Measurements from ENCODE around the gene FUT3.

GRCh38 chr19:5890099-5890498 lies 38.9 kb upstream of the FUT3 start:
- TF ChIP-seq CTCF (IDR thresholded peaks at IDR 0.05; ENCODE audit: low read depth, low read length, missing input control): no peak
- TF ChIP-seq HNF4G (IDR thresholded peaks at IDR 0.05): no peak
